Measurements from ENCODE around the gene ELMO1. TPM values are rescaled to one million over a fixed set of nuclear protein-coding genes. Genes with fewer than 3 reads are reported as not detected.

ELMO1 gene, protein sequence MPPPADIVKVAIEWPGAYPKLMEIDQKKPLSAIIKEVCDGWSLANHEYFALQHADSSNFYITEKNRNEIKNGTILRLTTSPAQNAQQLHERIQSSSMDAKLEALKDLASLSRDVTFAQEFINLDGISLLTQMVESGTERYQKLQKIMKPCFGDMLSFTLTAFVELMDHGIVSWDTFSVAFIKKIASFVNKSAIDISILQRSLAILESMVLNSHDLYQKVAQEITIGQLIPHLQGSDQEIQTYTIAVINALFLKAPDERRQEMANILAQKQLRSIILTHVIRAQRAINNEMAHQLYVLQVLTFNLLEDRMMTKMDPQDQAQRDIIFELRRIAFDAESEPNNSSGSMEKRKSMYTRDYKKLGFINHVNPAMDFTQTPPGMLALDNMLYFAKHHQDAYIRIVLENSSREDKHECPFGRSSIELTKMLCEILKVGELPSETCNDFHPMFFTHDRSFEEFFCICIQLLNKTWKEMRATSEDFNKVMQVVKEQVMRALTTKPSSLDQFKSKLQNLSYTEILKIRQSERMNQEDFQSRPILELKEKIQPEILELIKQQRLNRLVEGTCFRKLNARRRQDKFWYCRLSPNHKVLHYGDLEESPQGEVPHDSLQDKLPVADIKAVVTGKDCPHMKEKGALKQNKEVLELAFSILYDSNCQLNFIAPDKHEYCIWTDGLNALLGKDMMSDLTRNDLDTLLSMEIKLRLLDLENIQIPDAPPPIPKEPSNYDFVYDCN
- total RNA-seq, result 108 and 132 TPM in 2 replicates

DNA sequence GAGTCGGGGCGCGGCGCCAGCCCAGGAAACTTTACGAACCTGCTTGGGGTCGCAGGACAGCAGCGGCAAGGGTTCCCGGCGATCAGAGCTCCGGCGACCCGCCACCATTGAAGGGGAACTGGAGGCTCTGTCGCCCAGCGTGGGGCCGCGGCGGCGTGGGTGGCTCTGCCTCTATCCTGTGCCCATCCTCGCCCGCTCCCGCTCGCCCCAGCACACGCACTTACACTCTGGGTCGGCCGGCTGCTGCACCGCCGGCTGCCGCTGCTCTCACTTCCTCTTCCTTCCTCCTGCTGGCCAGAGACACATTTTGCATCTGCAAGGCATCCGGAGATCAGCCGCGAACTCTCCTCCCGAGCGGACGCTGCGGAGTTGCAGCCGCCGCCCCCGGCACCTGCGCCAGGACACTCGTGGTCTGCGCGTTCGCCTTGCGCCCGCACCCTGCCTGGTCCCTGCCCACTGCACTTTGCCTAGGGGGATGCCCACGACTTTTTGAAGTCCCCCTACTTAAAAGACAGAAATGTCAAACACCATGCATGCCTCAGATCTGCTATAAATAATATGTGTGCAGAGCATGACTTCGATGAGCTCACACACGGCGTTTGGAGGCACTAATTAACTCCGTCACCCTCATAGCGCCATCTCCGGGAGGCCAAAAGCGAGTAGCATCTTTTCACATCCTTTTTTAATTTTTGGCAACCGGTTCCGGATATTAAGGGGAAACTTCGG is at the start of gene ELMO1:
Gene ELMO1, minus strand, starts transcription at position 229 of the 726 bp plus-strand sequence. CDS start 106,174 bp downstream, outside the sequence.
- DNase-seq, result peak; percentile 81
- intact Hi-C loops (cut with micrococcal nuclease), result loop anchor here (1.0 to 10.0 kb wide), 16 partner anchors 30 to 1754 kb away; partner anchors contain the start of genes EEPD1, HERPUD2 and STARD3NL
- Mint-ChIP-seq H3K4me3 (peak within 1 kb of the TSS; percentile 92), H3K9me3 (no peaks in the 10 kb centered on the region), H3K27me3 (no peaks in the 10 kb centered on the region), H3K27ac (peak within 1 kb of the TSS; percentile 99), H3K4me1 (peaks cover 47% of the 10 kb centered on the region), H3K36me3 (ENCODE audit: low read depth) (peaks cover 17% of the 10 kb centered on the region)
- TF ChIP-seq, protein P1, sequence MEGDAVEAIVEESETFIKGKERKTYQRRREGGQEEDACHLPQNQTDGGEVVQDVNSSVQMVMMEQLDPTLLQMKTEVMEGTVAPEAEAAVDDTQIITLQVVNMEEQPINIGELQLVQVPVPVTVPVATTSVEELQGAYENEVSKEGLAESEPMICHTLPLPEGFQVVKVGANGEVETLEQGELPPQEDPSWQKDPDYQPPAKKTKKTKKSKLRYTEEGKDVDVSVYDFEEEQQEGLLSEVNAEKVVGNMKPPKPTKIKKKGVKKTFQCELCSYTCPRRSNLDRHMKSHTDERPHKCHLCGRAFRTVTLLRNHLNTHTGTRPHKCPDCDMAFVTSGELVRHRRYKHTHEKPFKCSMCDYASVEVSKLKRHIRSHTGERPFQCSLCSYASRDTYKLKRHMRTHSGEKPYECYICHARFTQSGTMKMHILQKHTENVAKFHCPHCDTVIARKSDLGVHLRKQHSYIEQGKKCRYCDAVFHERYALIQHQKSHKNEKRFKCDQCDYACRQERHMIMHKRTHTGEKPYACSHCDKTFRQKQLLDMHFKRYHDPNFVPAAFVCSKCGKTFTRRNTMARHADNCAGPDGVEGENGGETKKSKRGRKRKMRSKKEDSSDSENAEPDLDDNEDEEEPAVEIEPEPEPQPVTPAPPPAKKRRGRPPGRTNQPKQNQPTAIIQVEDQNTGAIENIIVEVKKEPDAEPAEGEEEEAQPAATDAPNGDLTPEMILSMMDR (IDR thresholded peaks at IDR 0.05), result no peak
- ChIA-PET CTCF (interaction anchor here (0.9 to 3.5 kb wide), 8 partner anchors 40 to 214 kb away, joined by 3 to 23 read pairs (median 4); no protein-coding TSS in a partner anchor), POLR2A (interaction anchor here (0.6 to 4.8 kb wide), 20 partner anchors 10 to 1061 kb away, joined by 3 to 61 read pairs (median 4); no protein-coding TSS in a partner anchor)
- ATAC-seq (ENCODE audit: low read depth), result peak; percentile 81

DNA sequence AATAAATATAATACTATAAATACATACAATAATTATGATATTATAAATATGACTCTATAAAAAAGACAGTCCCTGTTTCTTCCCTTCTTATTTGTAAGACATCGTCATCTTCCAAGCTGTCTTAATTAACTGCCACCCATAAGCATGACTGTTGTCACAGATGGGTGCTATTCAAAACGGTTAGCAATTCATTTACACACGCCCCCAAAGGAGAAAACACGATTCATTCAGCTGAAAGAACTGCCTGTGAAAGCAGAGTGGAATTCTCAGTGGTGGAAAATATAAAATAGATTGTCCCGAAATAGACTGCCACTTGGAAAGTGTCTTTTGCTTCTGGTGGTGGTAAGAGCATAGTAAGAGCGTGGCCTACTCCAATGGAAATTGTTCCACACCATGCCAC is 48.9 kb upstream of the ELMO1 start:
- intact Hi-C loops (cut with micrococcal nuclease), result no loop called here
- no peak overlapping the region for H3K4me3 Mint-ChIP-seq
- H3K27ac Mint-ChIP-seq, result no peak overlapping the region
- no peaks in the 10 kb centered on the region for H3K9me3 Mint-ChIP-seq
- H3K4me1 Mint-ChIP-seq, result no peaks in the 10 kb centered on the region
- CTCF ChIA-PET, result interaction anchor here (0.6 to 4.7 kb wide), 6 partner anchors 9 to 404 kb away, joined by 3 to 35 read pairs (median 4); no protein-coding TSS in a partner anchor
- no peak for DNase-seq
- POLR2A ChIA-PET, result no interaction called here
- H3K27me3 Mint-ChIP-seq, result no peaks in the 10 kb centered on the region
- H3K36me3 Mint-ChIP-seq (ENCODE audit: low read depth), result no peaks in the 10 kb centered on the region
- TF ChIP-seq, protein P1 (IDR thresholded peaks at IDR 0.05), result no peak
- no peak for ATAC-seq (ENCODE audit: low read depth)

DNA sequence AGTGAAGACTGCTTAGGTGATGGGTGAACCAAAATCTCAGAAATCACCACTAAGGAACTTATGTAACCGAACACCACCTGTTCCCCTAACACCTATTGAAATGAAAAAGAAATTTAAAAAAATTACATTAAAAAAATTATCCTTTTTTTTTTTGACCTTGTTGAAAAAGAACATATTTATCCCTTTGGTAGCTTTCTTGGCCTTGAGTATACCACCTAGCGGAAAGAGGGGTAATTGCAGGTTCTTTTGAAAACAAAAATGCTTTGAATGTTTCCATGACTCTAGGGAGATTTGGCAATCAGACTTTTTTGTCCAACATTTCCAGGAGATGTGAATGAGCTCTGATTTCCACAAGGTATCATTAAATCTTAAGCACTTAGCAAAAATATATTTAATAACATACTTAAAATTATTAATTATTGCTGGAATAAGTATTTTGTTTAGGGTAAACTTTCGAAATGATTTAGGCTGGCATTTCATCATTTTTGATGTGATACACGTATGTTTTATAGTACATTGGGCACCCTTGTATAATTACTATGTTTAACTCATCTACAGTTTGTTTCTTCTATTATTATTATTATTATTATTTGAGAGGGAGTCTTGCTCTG is 47.0 kb upstream of the ELMO1 start:
- DNase-seq, result no peak
- H3K27me3 Mint-ChIP-seq, result no peaks in the 10 kb centered on the region
- H3K9me3 Mint-ChIP-seq, result no peaks in the 10 kb centered on the region
- intact Hi-C loops (cut with micrococcal nuclease), result loop anchor here (1.0 kb wide), 6 partner anchors 47 to 338 kb away; partner anchors contain the start of gene ELMO1
- ChIA-PET POLR2A (interaction anchor here (0.7 to 1.1 kb wide), 2 partner anchors 142 to 726 kb away, joined by 3 to 4 read pairs; no protein-coding TSS in a partner anchor), CTCF (interaction anchor here (0.9 to 4.7 kb wide), 15 partner anchors 11 to 336 kb away, joined by 3 to 35 read pairs (median 6); no protein-coding TSS in a partner anchor)
- H3K27ac Mint-ChIP-seq, result no peak overlapping the region
- H3K4me1 Mint-ChIP-seq, result no peaks in the 10 kb centered on the region
- ATAC-seq (ENCODE audit: low read depth), result peak; percentile 58
- TF ChIP-seq, protein P1 (IDR thresholded peaks at IDR 0.05), result peak; percentile 91
- H3K4me3 Mint-ChIP-seq, result no peak overlapping the region
- H3K36me3 Mint-ChIP-seq (ENCODE audit: low read depth), result no peaks in the 10 kb centered on the region

DNA sequence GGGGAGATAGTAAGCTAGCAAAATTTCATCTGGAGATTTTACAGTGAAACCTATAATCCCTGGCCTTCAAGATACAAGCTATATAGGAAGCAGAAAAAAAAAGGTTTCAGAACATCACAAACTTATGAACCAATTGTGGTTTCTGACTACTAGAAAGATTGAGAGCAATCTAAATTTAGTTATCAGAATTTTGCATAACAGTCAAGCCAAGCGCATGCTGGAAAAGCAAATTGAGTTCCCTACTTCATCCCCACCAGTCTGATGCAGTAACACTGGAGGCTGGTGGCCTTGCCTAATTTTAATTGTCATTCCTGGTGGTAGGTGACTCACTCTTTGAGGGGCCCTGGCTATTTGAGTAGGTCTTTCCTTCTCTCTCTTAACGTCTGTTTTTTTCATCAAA is 46.3 kb upstream of the ELMO1 start:
- intact Hi-C loops (cut with micrococcal nuclease), result loop anchor here (1.0 kb wide), 6 partner anchors 47 to 338 kb away; partner anchors contain the start of gene ELMO1
- no peaks in the 10 kb centered on the region for H3K9me3 Mint-ChIP-seq
- no peaks in the 10 kb centered on the region for H3K4me1 Mint-ChIP-seq
- no peak for DNase-seq
- no peak overlapping the region for H3K27ac Mint-ChIP-seq
- no peaks in the 10 kb centered on the region for H3K27me3 Mint-ChIP-seq
- no peak for ATAC-seq (ENCODE audit: low read depth)
- ChIA-PET POLR2A (interaction anchor here (0.9 to 1.1 kb wide), 2 partner anchors 46 to 142 kb away, joined by 3 read pairs; partner anchors contain the start of gene ELMO1), CTCF (interaction anchor here (0.9 to 4.7 kb wide), 16 partner anchors 12 to 337 kb away, joined by 3 to 35 read pairs (median 5); no protein-coding TSS in a partner anchor)
- no peaks in the 10 kb centered on the region for H3K36me3 Mint-ChIP-seq (ENCODE audit: low read depth)
- TF ChIP-seq, protein P1 (IDR thresholded peaks at IDR 0.05), result no peak
- no peak overlapping the region for H3K4me3 Mint-ChIP-seq

Measured in activated B cell treated with CpG ODN at 0.5 μM for 24 hours (primary cell).